HG03571 (cell line): ENCODE data around the gene RBMX.
"Not testable (repeated sequence)": the region's sequence is repeated elsewhere in the genome, so short reads cannot be mapped to it uniquely, and the experiment has no call there.

ENCODE experiments used
- ATAC-seq: cut with Tn5 transposase; IDR thresholded peaks from one replicate; pipeline ENCODE4 v1.9.1; 2021; ENCODE audit not compliant: unreplicated experiment

The RBMX gene

GRCh38 chrX:136879001-136879687 is 1.4 kb downstream of the RBMX start:
- no peak for ATAC-seq

GRCh38 chrX:136878423-136878822 is 2.1 kb downstream of the RBMX start:
- ATAC-seq = no peak

GRCh38 chrX:136874114-136874513 is 6.4 kb downstream of the RBMX start:
- not testable (repeated sequence) for ATAC-seq

- not testable (repeated sequence) for ATAC-seq
Observed at GRCh38 chrX:136873210-136873609, 7.3 kb downstream of the RBMX start.

- ATAC-seq = no peak
Observed at GRCh38 chrX:136872091-136872700, 8.3 kb downstream of the RBMX start.

GRCh38 chrX:136870064-136870463 is 10.5 kb downstream of the RBMX start:
- ATAC-seq = no peak

- ATAC-seq = no peak
Observed at GRCh38 chrX:136868283-136869055, 12.1 kb downstream of the RBMX start.

GRCh38 chrX:136867518-136867917 is 13.0 kb downstream of the RBMX start:
- no peak for ATAC-seq

- no peak for ATAC-seq
Observed at GRCh38 chrX:136867096-136867491, 13.4 kb downstream of the RBMX start.

- ATAC-seq = no peak
Observed at GRCh38 chrX:136866337-136867095, 14.0 kb downstream of the RBMX start.

GRCh38 chrX:136865270-136866158 is 15.0 kb downstream of the RBMX start:
- no peak for ATAC-seq

GRCh38 chrX:136863826-136864225 is 16.7 kb downstream of the RBMX start:
- no peak for ATAC-seq

- ATAC-seq = no peak
Observed at GRCh38 chrX:136862546-136862945, 18.0 kb downstream of the RBMX start.

GRCh38 chrX:136861877-136862276 is 18.6 kb downstream of the RBMX start:
- no peak for ATAC-seq

- no peak for ATAC-seq
Observed at GRCh38 chrX:136858007-136858756, 22.3 kb downstream of the RBMX start.

GRCh38 chrX:136856551-136856950 is 24.0 kb downstream of the RBMX start:
- ATAC-seq = no peak

GRCh38 chrX:136856050-136856449 is 24.5 kb downstream of the RBMX start:
- ATAC-seq = no peak

GRCh38 chrX:136851526-136851925 is 29.0 kb downstream of the RBMX start:
- no peak for ATAC-seq

- no peak for ATAC-seq
Observed at GRCh38 chrX:136850441-136851175, 29.9 kb downstream of the RBMX start.
